GM12878 (cell line): ENCODE measurements around the gene ARHGEF16. TPM values are rescaled to one million over a fixed set of nuclear protein-coding genes. Genes with fewer than 3 reads are reported as not detected.

Source experiments
- ATAC-seq: fragments of 200-7000 bp; cut with Tn5 transposase; 3 replicates; pipeline ENCODE4 v1.9.1; 2020; ENCODE audit warnings: mild to moderate bottlenecking, moderate library complexity
- BruUV-seq: library from RNA; stranded (reverse); fragments of 400-500 nt; replicated peaks from 2 replicates; lab custom pipeline; 2021; lab: Mats Ljungman, UMichigan
- CTCF ChIA-PET: fragments of 300-600 bp; sonication (Branson Sonifier 250); formaldehyde crosslinking; extraction: SDS; loops from one replicate; lab custom pipeline; 2021; ENCODE audit warnings: inconsistent platforms; lab: Yijun Ruan, JAX
- POLR2A ChIA-PET: fragments of 350-600 bp; formaldehyde crosslinking; extraction: SDS; loops from one replicate; lab custom pipeline; 2021; ENCODE audit warnings: inconsistent platforms; lab: Charles Lee
- RAD21 ChIA-PET: fragments of 300-600 bp; sonication (Branson Sonifier 250); formaldehyde crosslinking; loops from one replicate; lab custom pipeline; 2023; ENCODE audit warnings: antibody characterized with exemption; ENCODE audit not compliant: unreplicated experiment; lab: Charles Lee
- SMC1A ChIA-PET: fragments of 300-600 bp; sonication (Branson Sonifier 250); formaldehyde crosslinking; loops from one replicate; lab custom pipeline; 2023; ENCODE audit not compliant: unreplicated experiment, uncharacterized antibody; lab: Charles Lee
- DNase-seq: peaks from one replicate; pipeline ENCODE4 v3.0.0-alpha.2; 2011; ENCODE audit warnings: low read depth, low spot score
- FAIRE-seq: peaks from 3 replicates; lab custom pipeline; 2011; peaks lifted over from hg19 to GRCh38; lab: Jason Lieb, UNC
- H2AFZ ChIP-seq: 2 replicates; pipeline ENCODE4 v1.6.0; 2011; ENCODE audit warnings: low read depth, low read length, control low read depth; ENCODE audit not compliant: control insufficient read depth
- H3K27ac ChIP-seq: 2 replicates; pipeline ENCODE4 v1.5.1; 2011; ENCODE audit warnings: control low read depth; ENCODE audit not compliant: control insufficient read depth, insufficient read depth
- H3K27me3 ChIP-seq, 2 experiments: replicated peaks in 1 of 2; 2 replicates each; pipeline versions ENCODE4 v1.6.0 to v1.6.1; 2011; ENCODE audit warnings: low read length in 1 of 2; ENCODE audit not compliant: control insufficient read depth in 2 of 2, insufficient read depth in 2 of 2
- H3K36me3 ChIP-seq, 2 experiments: 2 replicates each; pipeline ENCODE4 v1.5.1; 2011; ENCODE audit warnings: low read length in 1 of 2; ENCODE audit not compliant: control insufficient read depth in 2 of 2, insufficient read depth in 2 of 2
- H3K4me1 ChIP-seq: 2 replicates; pipeline ENCODE4 v1.6.1; 2011; ENCODE audit warnings: mild to moderate bottlenecking, low read length, moderate library complexity, mixed read lengths; ENCODE audit not compliant: control insufficient read depth, insufficient read depth
- H3K4me2 ChIP-seq: 2 replicates; pipeline ENCODE4 v1.6.0; 2011; ENCODE audit warnings: control low read depth; ENCODE audit not compliant: control insufficient read depth, insufficient read depth
- H3K4me3 ChIP-seq: fragments of 200-600 bp; sonication (generic); 2 replicates; pipeline ENCODE4 v1.5.1; 2016
- H3K79me2 ChIP-seq: 2 replicates; pipeline ENCODE4 v1.6.0; 2011; ENCODE audit warnings: low read length; ENCODE audit not compliant: control insufficient read depth, insufficient read depth
- H3K9ac ChIP-seq: 2 replicates; pipeline ENCODE4 v1.8.0; 2011; ENCODE audit warnings: low read length, control low read depth, mixed read lengths; ENCODE audit not compliant: control insufficient read depth, insufficient read depth
- H3K9me3 ChIP-seq: replicated peaks from 3 replicates; pipeline ENCODE4 v1.5.1; 2011; ENCODE audit warnings: mild to moderate bottlenecking, low read length; ENCODE audit not compliant: control insufficient read depth, insufficient read depth
- H4K20me1 ChIP-seq: 2 replicates; pipeline ENCODE4 v1.6.0; 2011; ENCODE audit not compliant: control insufficient read depth, insufficient read depth
- ATF2 ChIP-seq: IDR thresholded peaks from 2 replicates; pipeline ENCODE4 v1.6.1; 2012; ENCODE audit warnings: low read length, inconsistent platforms
- BRCA1 ChIP-seq: IDR thresholded peaks from 2 replicates; pipeline ENCODE4 v1.6.1; 2011; ENCODE audit warnings: low read depth, low read length, improper control_type of control experiment
- EGR1 ChIP-seq, 2 experiments: IDR thresholded peaks; 1 replicate in 1 of 2; 2 replicates in 1 of 2; pipeline ENCODE4 v1.6.1; 2011 to 2012; ENCODE audit warnings: low read depth in 2 of 2, low read length in 2 of 2, borderline replicate concordance in 1 of 2, mild to moderate bottlenecking in 1 of 2, moderate library complexity in 1 of 2
- FOXK2 ChIP-seq: fragments of 450-650 bp; IDR thresholded peaks from 2 replicates; pipeline ENCODE4 v1.6.1; 2017; ENCODE audit warnings: mild to moderate bottlenecking, moderate library complexity
- GABPA ChIP-seq: IDR thresholded peaks from 2 replicates; pipeline ENCODE4 v1.6.1; 2014; ENCODE audit warnings: antibody characterized with exemption, low read depth, mild to moderate bottlenecking, inconsistent platforms
- HDAC6 ChIP-seq: fragments of 200-600 bp; sonication (generic); IDR thresholded peaks from one replicate; pipeline ENCODE4 v1.8.0; 2017; ENCODE audit warnings: antibody characterized with exemption; ENCODE audit not compliant: unreplicated experiment
- HSF1 ChIP-seq: fragments of 150-350 bp; IDR thresholded peaks from 2 replicates; pipeline ENCODE4 v1.6.1; 2014; ENCODE audit warnings: mild to moderate bottlenecking, low read depth, low read length
- MTA3 ChIP-seq: IDR thresholded peaks from 2 replicates; pipeline ENCODE4 v1.6.1; 2012; ENCODE audit warnings: low read length, inconsistent platforms, borderline replicate concordance
- NFIC ChIP-seq: IDR thresholded peaks from 2 replicates; pipeline ENCODE4 v1.6.1; 2012; ENCODE audit warnings: low read depth, mild to moderate bottlenecking, inconsistent platforms, low read length, moderate library complexity
- NRF1 ChIP-seq: conservative IDR thresholded peaks from 2 replicates; pipeline ENCODE4 v1.6.1; 2011; ENCODE audit warnings: mild to moderate bottlenecking, low read depth, low read length, improper control_type of control experiment
- SUPT20H ChIP-seq: IDR thresholded peaks from 2 replicates; pipeline ENCODE4 v1.6.1; 2011; ENCODE audit warnings: low read depth, mild to moderate bottlenecking, low read length, moderate library complexity, borderline replicate concordance; ENCODE audit not compliant: control insufficient read depth
- WRNIP1 ChIP-seq: IDR thresholded peaks from 2 replicates; pipeline ENCODE4 v1.6.1; 2011; ENCODE audit warnings: low read depth, low read length, improper control_type of control experiment, borderline replicate concordance
- ZNF217 ChIP-seq: fragments of 450-650 bp; IDR thresholded peaks from 2 replicates; pipeline ENCODE4 v1.6.1; 2017; ENCODE audit warnings: antibody characterized with exemption, mild to moderate bottlenecking
- ZNF24 ChIP-seq: fragments of 450-650 bp; IDR thresholded peaks from 2 replicates; pipeline ENCODE4 v1.6.1; 2017; ENCODE audit warnings: antibody characterized with exemption, mild to moderate bottlenecking
- ZNF592 ChIP-seq: fragments of 450-650 bp; IDR thresholded peaks from 2 replicates; pipeline ENCODE4 v1.6.1; 2017; ENCODE audit warnings: mild to moderate bottlenecking, moderate library complexity
- ZSCAN29 ChIP-seq: fragments of 450-650 bp; IDR thresholded peaks from 2 replicates; pipeline ENCODE4 v1.6.1; 2017; ENCODE audit warnings: mild to moderate bottlenecking, moderate library complexity
- WGBS: methylation state at CpG from one replicate; pipeline ENCODE4 v1.1.6; 2016; ENCODE audit warnings: low lambda C conversion rate; ENCODE audit not compliant: insufficient replicate concordance, insufficient coverage; ENCODE audit errors: missing lambda C conversion rate; 5-methylcytosine and 5-hydroxymethylcytosine counted together
- in situ Hi-C: fragments of 300-500 bp; cut with MboI; formaldehyde crosslinking; loops from 9 replicates; pipeline ENCODE4 v1.14.3; 2018; ENCODE audit warnings: mixed read lengths
- intact Hi-C: fragments of 100-400 bp; cut with micrococcal nuclease; formaldehyde crosslinking; loops from one replicate; pipeline ENCODE4 v1.14.2; 2022; ENCODE audit not compliant: unreplicated experiment
- polyA plus RNA-seq, 11 experiments: library from polyadenylated mRNA; depleted of rRNA in 4 of 11; unstranded in 6 of 11; stranded (reverse) in 5 of 11; fragments of >200 nt; fragmentation: Nextera tagmentation in 4 of 11; fragmentation: Illumina TruSeq in 1 of 11; extraction: Ambion mirVana in 4 of 11; extraction: Trizol in 1 of 11; gene quantifications; 1 replicate in 1 of 11; 2 replicates in 10 of 11; pipeline versions ENCODE4 v1.2.1 to v1.2.3, GENCODE V29; 2011 to 2016; ENCODE audit warnings: inconsistent platforms in 2 of 11, missing spikeins in 2 of 11, low read depth in 1 of 11
- total RNA-seq, 4 experiments: library from RNA; depleted of rRNA in 3 of 4; stranded (reverse); fragments of >200 nt in 3 of 4; fragmentation: Illumina TruSeq in 1 of 4; extraction: Trizol in 1 of 4; gene quantifications; 2 replicates each; pipeline versions ENCODE4 v1.2.1 to v1.2.3, GENCODE V29; 2013 to 2021

ARHGEF16 gene
- total and polyA plus RNA-seq, 10 of the 15 experiments (the other 5 are each of a cell fraction or from before 2014, with no cell fraction given): not detected

GRCh38 chr1:3498986-3499385 is 44.5 kb downstream of the ARHGEF16 start (continued):
- no peak for TF ChIP-seq ATF2

GRCh38 chr1:3499611-3500010 is 45.1 kb downstream of the ARHGEF16 start:
- no peak for DNase-seq
- Histone ChIP-seq H3K27ac (no peak overlapping the region), H3K79me2 (no peaks in the 10 kb centered on the region), H4K20me1 (no peaks in the 10 kb centered on the region), H3K27me3 (no peaks in the 10 kb centered on the region), H3K36me3 (no peaks in the 10 kb centered on the region), H3K9ac (no peak overlapping the region), H2AFZ (no peak overlapping the region), H3K9me3 (no peaks in the 10 kb centered on the region), H3K4me1 (no peaks in the 10 kb centered on the region), H3K4me2 (no peak overlapping the region), H3K4me3 (no peak overlapping the region)
- intact Hi-C loops (no loop called here), in situ Hi-C loops (no loop called here)
- no peak for TF ChIP-seq HSF1
- no peak for TF ChIP-seq GABPA
- no peak for TF ChIP-seq MTA3
- TF ChIP-seq ZNF24: no peak
- no peak for TF ChIP-seq ZNF217
- TF ChIP-seq HDAC6: no peak
- no peak for TF ChIP-seq SUPT20H
- TF ChIP-seq BRCA1: no peak
- TF ChIP-seq WRNIP1: no peak
- no peak for TF ChIP-seq EGR1 (IDR thresholded peaks at IDR 0.05; ENCODE audit: borderline replicate concordance in 1 of 2, low read depth in 2 of 2, low read length in 2 of 2)
- TF ChIP-seq ZSCAN29: no peak
- TF ChIP-seq NRF1: no peak
- TF ChIP-seq NFIC: no peak
- no peak for TF ChIP-seq FOXK2
- no peak for TF ChIP-seq ZNF592
- WGBS: 38% methylated on average over 22 of the region's 22 CpGs
- ChIA-PET RAD21 (no interaction called here), POLR2A (no interaction called here), SMC1A (no interaction called here), CTCF (no interaction called here)
- FAIRE-seq: no peak
- no peak for ATAC-seq
- no TSS peak for BruUV-seq
